ENCODE results near the gene ZCCHC7. TPM values are rescaled to one million over a fixed set of nuclear protein-coding genes. Genes with fewer than 3 reads are reported as not detected.

ZCCHC7 gene
- total and polyA plus RNA-seq, 9 donors, result 11.1 to 20.3 (median 12.9) TPM

DNA sequence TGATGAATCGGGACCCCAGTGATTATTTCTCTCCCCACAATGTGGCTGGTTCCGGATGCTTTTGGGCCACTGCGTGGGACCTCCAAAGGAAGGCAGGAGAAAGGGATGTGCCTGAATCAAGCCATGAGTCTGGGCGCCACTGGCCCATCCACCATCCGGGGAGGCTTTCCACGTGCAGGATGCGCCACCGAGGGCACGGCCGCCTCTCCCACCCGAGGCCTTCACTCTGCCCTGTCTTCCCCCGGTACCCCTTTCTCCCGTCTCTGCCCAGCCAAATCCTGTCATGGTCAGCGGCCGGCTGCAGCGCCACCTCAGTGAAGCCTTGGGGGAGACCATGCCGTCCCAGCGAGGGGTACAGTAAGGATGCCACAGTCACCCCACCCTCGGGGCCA lies 258.2 kb downstream of the ZCCHC7 start:
- Histone ChIP-seq H3K4me1 (ENCODE audit: control insufficient read depth, insufficient read depth, low read length) (no peaks in the 10 kb centered on the region), H3K36me3 (ENCODE audit: control insufficient read depth, insufficient read depth, low read length) (no peaks in the 10 kb centered on the region), H3K27ac (ENCODE audit: low read length) (no peak overlapping the region), H3K4me3 (ENCODE audit: low read length) (no peak overlapping the region), H3K27me3 (ENCODE audit: control insufficient read depth, insufficient read depth, low read length) (no peaks in the 10 kb centered on the region), H3K9me3 (replicated peaks; ENCODE audit: control insufficient read depth, low read depth, low read length) (no peaks in the 10 kb centered on the region)
- DNase-seq, result no peak
- 84% methylated on average over 18 of the region's 19 CpGs for WGBS (ENCODE audit: insufficient coverage)

DNA sequence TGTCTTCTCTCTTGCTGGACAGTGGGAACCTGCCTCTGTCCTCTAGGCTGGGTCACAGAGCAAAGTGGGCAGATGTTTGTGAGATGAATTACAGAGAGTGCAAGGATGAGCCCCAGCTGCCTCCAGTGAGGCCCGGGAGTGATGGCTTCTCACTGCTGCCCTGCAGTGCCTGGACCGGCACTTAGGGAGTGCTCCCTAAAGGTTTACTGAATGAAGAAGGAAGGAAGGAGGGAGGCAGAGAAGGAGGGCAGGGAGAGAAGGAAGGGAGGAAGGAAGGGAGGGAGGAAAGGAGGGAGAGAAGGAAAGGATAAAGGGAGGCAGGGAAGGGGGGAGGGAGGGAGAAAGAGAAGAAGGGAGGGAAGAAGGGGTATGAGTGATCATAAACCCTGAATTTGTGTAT lies 259.5 kb downstream of the ZCCHC7 start:
- 44% methylated on average over 2 of the region's 2 CpGs for WGBS (ENCODE audit: insufficient coverage)

DNA sequence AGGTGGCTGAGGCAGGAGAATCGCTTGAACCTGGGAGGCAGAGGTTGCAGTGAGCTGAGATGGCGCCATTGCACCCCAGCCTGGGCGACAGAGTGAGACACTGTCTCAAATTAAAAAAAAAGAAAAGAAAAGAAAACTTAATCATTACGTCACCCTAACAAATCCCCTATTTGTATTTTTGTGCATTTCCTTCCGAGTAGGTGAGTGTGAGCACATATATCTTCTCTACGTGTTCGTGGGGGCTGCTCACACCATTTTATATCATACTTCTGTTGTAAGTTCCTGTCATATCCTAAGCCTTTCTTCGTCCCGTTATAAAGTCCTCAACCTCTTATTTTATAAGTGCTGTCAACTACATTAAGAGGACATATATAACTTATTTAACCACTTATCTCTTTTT lies 260.2 kb downstream of the ZCCHC7 start:
- Histone ChIP-seq H3K9me3 (replicated peaks; ENCODE audit: control insufficient read depth, low read depth, low read length) (no peaks in the 10 kb centered on the region), H3K27me3 (ENCODE audit: control insufficient read depth, insufficient read depth, low read length) (no peaks in the 10 kb centered on the region), H3K4me1 (ENCODE audit: control insufficient read depth, insufficient read depth, low read length) (no peaks in the 10 kb centered on the region), H3K36me3 (ENCODE audit: control insufficient read depth, insufficient read depth, low read length) (no peaks in the 10 kb centered on the region), H3K4me3 (ENCODE audit: low read length) (no peak overlapping the region), H3K27ac (ENCODE audit: low read length) (no peak overlapping the region)
- DNase-seq, result no peak
- WGBS (ENCODE audit: insufficient coverage), result no CpG with 5 or more reads among the region's 9 CpGs

More for the DNA sequence above, 259.5 kb downstream of the ZCCHC7 start:
- Histone ChIP-seq H3K36me3 (ENCODE audit: control insufficient read depth, insufficient read depth, low read length) (no peaks in the 10 kb centered on the region), H3K9me3 (replicated peaks; ENCODE audit: control insufficient read depth, low read depth, low read length) (no peaks in the 10 kb centered on the region), H3K27ac (ENCODE audit: low read length) (no peak overlapping the region), H3K27me3 (ENCODE audit: control insufficient read depth, insufficient read depth, low read length) (no peaks in the 10 kb centered on the region), H3K4me3 (ENCODE audit: low read length) (no peak overlapping the region), H3K4me1 (ENCODE audit: control insufficient read depth, insufficient read depth, low read length) (no peaks in the 10 kb centered on the region)
- DNase-seq, result no peak

DNA sequence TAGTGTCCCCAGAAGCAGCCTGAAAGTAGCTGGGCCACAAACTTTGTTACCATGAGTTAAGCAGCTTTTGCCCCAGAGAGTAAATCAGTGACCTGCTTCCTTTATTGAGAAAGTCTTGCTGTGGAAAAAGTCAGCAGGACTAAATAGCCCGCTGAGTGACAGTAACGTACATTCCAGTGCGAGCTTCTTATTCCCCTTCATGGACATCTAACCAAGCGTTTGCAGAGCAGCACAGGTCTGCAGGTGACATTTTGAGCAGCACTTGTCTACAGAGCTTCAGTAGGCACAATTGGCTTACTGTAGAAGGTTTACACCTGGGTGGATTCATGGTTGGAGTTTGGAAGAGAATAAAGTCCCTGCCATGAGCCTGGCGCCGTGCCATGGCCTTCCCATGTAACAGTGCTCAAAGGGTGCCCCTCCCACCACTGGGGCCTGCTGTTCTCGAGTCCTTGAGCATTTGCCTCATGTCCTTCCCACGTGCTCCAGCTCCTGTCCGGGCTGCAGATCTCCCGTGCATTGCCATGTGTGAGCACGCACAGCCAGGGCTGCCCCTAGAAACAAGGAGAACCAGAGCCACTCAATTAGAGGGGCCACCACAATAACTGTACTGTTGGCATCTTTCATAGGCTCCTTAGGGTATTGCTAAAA lies 260.8 kb downstream of the ZCCHC7 start:
- Histone ChIP-seq H3K4me3 (ENCODE audit: low read length) (no peak overlapping the region), H3K9me3 (replicated peaks; ENCODE audit: control insufficient read depth, low read depth, low read length) (no peaks in the 10 kb centered on the region), H3K27me3 (ENCODE audit: control insufficient read depth, insufficient read depth, low read length) (no peaks in the 10 kb centered on the region), H3K36me3 (ENCODE audit: control insufficient read depth, insufficient read depth, low read length) (no peaks in the 10 kb centered on the region), H3K4me1 (ENCODE audit: control insufficient read depth, insufficient read depth, low read length) (no peaks in the 10 kb centered on the region), H3K27ac (ENCODE audit: low read length) (no peak overlapping the region)
- WGBS (ENCODE audit: insufficient coverage), result 75% methylated on average over 10 of the region's 11 CpGs
- no peak for DNase-seq

DNA sequence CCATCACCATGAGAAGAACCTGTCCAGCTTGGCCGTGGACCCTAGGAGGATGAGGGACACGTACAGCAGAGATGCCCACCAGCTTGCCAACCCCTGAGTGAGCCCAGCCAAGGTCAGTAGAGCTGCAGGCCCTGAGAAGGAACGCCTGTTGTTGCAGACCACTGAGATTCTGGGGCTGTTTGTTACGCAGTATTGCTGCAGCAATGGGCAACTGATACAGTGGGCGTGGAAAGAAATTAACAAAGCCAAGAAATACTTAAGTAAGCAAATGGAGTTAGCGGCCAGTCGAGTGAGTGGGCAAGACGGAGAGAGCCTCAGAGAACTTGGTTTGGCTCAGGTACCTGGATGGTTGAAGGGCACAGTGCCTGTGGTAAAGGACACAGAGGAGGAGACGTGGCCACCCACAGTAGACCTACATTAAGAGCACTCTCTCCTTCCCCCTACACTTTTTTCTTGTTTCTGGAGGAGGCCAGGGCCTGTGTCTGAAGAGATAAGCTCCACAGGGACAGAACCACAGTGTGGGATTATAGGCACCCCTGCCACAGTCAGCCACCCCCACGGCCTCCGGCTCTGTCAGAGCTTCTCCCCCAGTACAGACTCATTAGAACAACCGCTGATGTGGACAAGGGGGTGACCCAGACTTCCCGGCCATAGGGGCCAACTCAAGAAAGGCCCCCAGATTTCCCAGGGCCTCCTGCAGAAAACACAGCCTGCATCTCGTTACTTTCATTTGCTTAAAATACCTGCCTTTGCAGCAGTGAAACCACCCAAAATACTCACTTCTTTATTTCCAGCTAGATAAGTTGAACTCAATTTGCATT lies 262.0 kb downstream of the ZCCHC7 start:
- Histone ChIP-seq H3K27ac (ENCODE audit: low read length) (no peak overlapping the region), H3K36me3 (ENCODE audit: control insufficient read depth, insufficient read depth, low read length) (no peaks in the 10 kb centered on the region), H3K4me3 (ENCODE audit: low read length) (no peak overlapping the region), H3K4me1 (ENCODE audit: control insufficient read depth, insufficient read depth, low read length) (no peaks in the 10 kb centered on the region), H3K9me3 (replicated peaks; ENCODE audit: control insufficient read depth, low read depth, low read length) (no peaks in the 10 kb centered on the region), H3K27me3 (ENCODE audit: control insufficient read depth, insufficient read depth, low read length) (no peaks in the 10 kb centered on the region)
- no peak for DNase-seq
- WGBS (ENCODE audit: insufficient coverage), result 67% methylated on average over 6 of the region's 14 CpGs

DNA sequence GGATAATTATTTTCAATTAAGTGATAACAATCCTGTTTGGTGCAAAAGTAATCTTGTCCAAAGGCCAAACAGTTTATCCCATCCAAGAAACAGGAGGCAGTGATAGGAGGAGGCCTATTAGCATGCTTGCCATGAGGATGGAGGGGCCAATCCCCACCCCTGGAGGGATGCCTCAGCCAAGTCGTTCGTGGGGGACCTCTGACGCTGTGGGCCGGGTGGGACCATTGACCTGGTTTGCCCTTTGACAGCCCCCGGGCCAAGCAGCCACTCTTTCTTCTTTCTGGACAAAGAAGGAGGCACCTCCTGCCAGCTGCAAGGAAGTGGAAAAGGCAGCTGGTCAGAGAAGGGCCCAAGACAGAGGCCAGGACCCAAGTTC lies 262.6 kb downstream of the ZCCHC7 start:
- H3K4me1 ChIP-seq (ENCODE audit: control insufficient read depth, insufficient read depth, low read length), result no peaks in the 10 kb centered on the region
- no peaks in the 10 kb centered on the region for H3K9me3 ChIP-seq (replicated peaks; ENCODE audit: control insufficient read depth, low read depth, low read length)
- no peaks in the 10 kb centered on the region for H3K36me3 ChIP-seq (ENCODE audit: control insufficient read depth, insufficient read depth, low read length)
- DNase-seq, result no peak
- H3K4me3 ChIP-seq (ENCODE audit: low read length), result no peak overlapping the region
- WGBS (ENCODE audit: insufficient coverage), result 44% methylated on average over 5 of the region's 5 CpGs
- H3K27me3 ChIP-seq (ENCODE audit: control insufficient read depth, insufficient read depth, low read length), result no peaks in the 10 kb centered on the region
- H3K27ac ChIP-seq (ENCODE audit: low read length), result no peak overlapping the region

DNA sequence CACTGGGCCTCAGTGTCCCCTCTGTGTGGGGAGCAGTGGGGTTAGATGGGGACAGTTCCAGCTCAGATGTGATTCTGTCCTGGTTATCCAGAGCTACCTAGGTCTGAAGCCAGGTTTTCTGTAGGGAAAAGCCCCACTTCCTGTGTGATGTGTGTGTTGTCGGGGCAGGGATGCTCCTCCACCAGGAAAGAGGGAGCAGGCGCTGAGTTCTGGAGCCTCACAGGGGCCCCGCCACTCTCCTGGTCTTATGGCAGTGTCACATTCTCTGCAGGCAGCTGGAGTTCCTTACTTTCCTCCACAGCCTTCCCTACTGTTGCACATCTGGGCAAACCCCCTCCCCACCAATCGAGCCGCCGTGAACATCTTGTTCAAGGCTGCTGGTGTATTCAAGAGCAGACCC lies 263.0 kb downstream of the ZCCHC7 start:
- no peak overlapping the region for H3K27ac ChIP-seq (ENCODE audit: low read length)
- no peaks in the 10 kb centered on the region for H3K27me3 ChIP-seq (ENCODE audit: control insufficient read depth, insufficient read depth, low read length)
- 67% methylated on average over 3 of the region's 6 CpGs for WGBS (ENCODE audit: insufficient coverage)
- H3K4me1 ChIP-seq (ENCODE audit: control insufficient read depth, insufficient read depth, low read length), result no peaks in the 10 kb centered on the region
- H3K9me3 ChIP-seq (replicated peaks; ENCODE audit: control insufficient read depth, low read depth, low read length), result no peaks in the 10 kb centered on the region
- no peak for DNase-seq
- H3K36me3 ChIP-seq (ENCODE audit: control insufficient read depth, insufficient read depth, low read length), result no peaks in the 10 kb centered on the region
- no peak overlapping the region for H3K4me3 ChIP-seq (ENCODE audit: low read length)

DNA sequence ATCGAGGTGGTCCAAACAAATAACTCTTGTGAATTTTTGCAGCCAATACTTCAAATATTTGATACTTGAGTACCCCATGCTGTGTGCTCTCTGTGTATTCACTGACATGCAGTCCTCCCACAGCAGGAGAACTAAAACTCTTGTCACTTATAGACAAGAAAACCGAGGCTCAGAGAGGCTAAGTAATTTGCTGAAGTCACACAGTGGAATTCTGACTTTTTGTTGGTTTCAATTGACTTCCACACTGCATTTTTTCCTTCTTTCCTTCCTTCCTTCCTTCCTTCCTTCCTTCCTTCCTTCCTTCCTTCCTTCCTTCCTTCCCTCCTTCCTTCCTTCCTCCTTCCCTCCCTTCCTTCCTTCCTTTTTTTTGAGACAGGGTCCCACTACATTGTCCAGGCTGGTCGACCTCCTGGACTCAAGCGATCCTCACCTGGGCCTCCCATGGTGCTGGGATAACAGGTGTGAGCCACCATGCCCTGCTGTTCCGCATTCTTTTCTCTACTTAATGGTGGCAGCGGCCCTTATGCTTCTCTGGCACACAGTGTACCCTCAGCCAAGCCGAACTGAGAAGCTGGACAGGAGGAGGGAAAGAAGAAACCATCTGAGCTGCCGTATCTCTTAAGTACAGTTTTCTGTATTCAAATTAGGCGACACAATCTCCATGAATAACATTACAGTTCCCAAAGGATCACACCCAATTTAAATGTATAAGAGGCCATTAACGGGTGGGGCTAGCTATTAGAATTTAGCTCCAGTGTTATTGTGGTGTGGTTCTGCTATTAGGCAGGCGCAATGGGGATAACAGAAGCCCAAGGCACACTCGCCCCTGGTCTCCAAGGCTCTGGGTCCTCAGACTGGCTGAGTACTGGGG lies 263.7 kb downstream of the ZCCHC7 start:
- no peak for DNase-seq
- Histone ChIP-seq H3K4me1 (ENCODE audit: control insufficient read depth, insufficient read depth, low read length) (no peaks in the 10 kb centered on the region), H3K27ac (ENCODE audit: low read length) (no peak overlapping the region), H3K36me3 (ENCODE audit: control insufficient read depth, insufficient read depth, low read length) (no peaks in the 10 kb centered on the region), H3K27me3 (ENCODE audit: control insufficient read depth, insufficient read depth, low read length) (no peaks in the 10 kb centered on the region), H3K9me3 (replicated peaks; ENCODE audit: control insufficient read depth, low read depth, low read length) (no peaks in the 10 kb centered on the region), H3K4me3 (ENCODE audit: low read length) (no peak overlapping the region)
- WGBS (ENCODE audit: insufficient coverage), result 72% methylated on average over 8 of the region's 12 CpGs

DNA sequence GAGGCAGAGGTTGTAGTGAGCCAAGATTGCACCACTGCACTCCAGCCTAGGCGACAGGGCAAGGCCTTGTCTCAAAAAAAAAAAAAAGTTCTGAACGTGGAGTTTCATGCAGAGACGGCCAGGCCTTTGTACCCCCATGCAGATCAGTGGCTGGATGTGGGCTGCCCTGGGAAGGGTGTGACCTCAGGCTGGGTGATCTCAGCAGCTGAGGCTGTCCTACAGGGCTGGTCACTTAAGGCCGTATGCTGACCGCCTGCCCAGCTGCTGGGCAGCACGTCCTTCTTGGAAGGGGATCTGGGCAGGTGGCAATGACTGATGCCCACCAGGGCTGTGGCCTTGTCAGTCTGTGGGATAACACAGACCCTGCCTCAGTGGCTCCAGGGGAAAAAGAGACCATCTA lies 264.9 kb downstream of the ZCCHC7 start:
- DNase-seq, result no peak
- Histone ChIP-seq H3K36me3 (ENCODE audit: control insufficient read depth, insufficient read depth, low read length) (no peaks in the 10 kb centered on the region), H3K4me3 (ENCODE audit: low read length) (no peak overlapping the region), H3K4me1 (ENCODE audit: control insufficient read depth, insufficient read depth, low read length) (no peaks in the 10 kb centered on the region), H3K9me3 (replicated peaks; ENCODE audit: control insufficient read depth, low read depth, low read length) (no peaks in the 10 kb centered on the region), H3K27me3 (ENCODE audit: control insufficient read depth, insufficient read depth, low read length) (no peaks in the 10 kb centered on the region), H3K27ac (ENCODE audit: low read length) (no peak overlapping the region)
- WGBS (ENCODE audit: insufficient coverage), result 64% methylated on average over 6 of the region's 6 CpGs

DNA sequence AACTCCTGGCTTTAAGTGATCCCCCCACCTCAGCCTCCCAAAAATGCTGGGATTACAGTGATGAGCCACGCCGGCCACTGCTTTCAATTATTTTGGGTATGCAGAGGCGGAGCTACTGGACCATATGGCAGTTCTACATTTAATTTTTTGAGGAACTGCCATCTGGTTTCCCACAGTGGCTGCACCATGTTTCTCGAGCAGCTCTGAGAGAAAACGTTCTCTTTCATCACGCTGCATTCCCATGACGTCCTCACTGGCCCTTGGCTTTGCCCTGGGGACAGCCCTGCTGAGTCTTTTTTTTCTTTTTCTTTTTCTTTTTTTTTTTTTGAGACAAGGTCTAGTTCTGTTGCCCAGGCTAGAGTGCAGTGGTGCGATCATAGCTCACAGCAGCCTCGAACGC lies 266.6 kb downstream of the ZCCHC7 start:
- WGBS (ENCODE audit: insufficient coverage), result 59% methylated on average over 10 of the region's 10 CpGs
- no peak overlapping the region for H3K27ac ChIP-seq (ENCODE audit: low read length)
- DNase-seq, result no peak
- H3K9me3 ChIP-seq (replicated peaks; ENCODE audit: control insufficient read depth, low read depth, low read length), result no peaks in the 10 kb centered on the region
- H3K4me1 ChIP-seq (ENCODE audit: control insufficient read depth, insufficient read depth, low read length), result no peaks in the 10 kb centered on the region
- no peaks in the 10 kb centered on the region for H3K36me3 ChIP-seq (ENCODE audit: control insufficient read depth, insufficient read depth, low read length)
- no peak overlapping the region for H3K4me3 ChIP-seq (ENCODE audit: low read length)
- no peaks in the 10 kb centered on the region for H3K27me3 ChIP-seq (ENCODE audit: control insufficient read depth, insufficient read depth, low read length)

Measured in muscle of leg (tissue), 11 donors.